ENCODE measurements around the gene PCGF1.

PCGF1 gene

DNA sequence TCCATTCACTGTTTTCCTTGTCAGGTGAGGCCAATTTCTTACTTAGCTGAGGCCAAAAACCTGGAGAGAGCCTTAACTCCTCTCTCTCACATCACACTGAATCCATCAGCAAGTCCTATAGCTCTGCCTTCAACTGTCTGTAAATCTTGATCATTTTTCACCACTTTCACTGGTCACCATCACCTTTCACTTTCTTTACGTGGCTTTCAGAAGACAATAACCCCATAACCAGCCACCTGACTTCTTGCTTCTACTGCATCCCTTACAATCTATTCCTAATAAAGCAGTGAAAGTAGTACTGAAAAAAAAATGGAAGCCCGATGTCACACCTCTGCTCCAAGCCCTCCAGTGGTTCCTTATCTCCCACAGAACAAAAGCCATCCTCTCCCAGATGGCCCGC lies 38.5 kb upstream of the PCGF1 start:
- peaks cover 10% of the 10 kb centered on the region for H3K4me1 ChIP-seq
- no peak overlapping the region for H3K9ac ChIP-seq
- no peak overlapping the region for H2AFZ ChIP-seq
- TF ChIP-seq, protein P1, sequence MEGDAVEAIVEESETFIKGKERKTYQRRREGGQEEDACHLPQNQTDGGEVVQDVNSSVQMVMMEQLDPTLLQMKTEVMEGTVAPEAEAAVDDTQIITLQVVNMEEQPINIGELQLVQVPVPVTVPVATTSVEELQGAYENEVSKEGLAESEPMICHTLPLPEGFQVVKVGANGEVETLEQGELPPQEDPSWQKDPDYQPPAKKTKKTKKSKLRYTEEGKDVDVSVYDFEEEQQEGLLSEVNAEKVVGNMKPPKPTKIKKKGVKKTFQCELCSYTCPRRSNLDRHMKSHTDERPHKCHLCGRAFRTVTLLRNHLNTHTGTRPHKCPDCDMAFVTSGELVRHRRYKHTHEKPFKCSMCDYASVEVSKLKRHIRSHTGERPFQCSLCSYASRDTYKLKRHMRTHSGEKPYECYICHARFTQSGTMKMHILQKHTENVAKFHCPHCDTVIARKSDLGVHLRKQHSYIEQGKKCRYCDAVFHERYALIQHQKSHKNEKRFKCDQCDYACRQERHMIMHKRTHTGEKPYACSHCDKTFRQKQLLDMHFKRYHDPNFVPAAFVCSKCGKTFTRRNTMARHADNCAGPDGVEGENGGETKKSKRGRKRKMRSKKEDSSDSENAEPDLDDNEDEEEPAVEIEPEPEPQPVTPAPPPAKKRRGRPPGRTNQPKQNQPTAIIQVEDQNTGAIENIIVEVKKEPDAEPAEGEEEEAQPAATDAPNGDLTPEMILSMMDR (IDR thresholded peaks at IDR 0.05), result no peak
- no peaks in the 10 kb centered on the region for H3K79me2 ChIP-seq
- no peak overlapping the region for H3K27ac ChIP-seq
- H3K36me3 ChIP-seq (ENCODE audit: control insufficient read depth, insufficient read depth, low read length), result no peaks in the 10 kb centered on the region
- H3K4me2 ChIP-seq (ENCODE audit: low read length), result no peak overlapping the region
- no peak overlapping the region for H3K4me3 ChIP-seq (ENCODE audit: low read depth, low read length)
- H3K9me3 ChIP-seq (ENCODE audit: control insufficient read depth, low read length), result no peaks in the 10 kb centered on the region
- no peaks in the 10 kb centered on the region for H3K27me3 ChIP-seq (ENCODE audit: control insufficient read depth, insufficient read depth, low read length)

DNA sequence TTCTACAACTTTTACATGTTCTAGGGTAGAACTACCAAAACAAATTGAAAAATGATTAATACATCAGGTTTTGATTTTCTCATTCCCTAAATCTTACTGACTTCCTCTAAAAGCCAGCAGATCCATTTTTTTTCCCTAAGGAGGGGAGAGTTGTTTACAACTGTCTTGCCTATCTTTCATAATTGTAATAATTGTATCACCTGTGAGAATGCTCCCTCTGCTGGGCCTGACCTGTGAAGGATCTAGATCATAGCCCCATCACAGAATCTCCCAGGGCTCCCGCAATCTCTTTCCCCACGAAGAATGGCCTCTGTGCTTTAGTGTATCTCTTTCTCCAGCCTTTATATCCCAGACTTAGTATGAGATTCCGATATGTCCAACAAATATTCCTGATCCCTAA lies 37.1 kb upstream of the PCGF1 start:
- H3K27me3 ChIP-seq (ENCODE audit: control insufficient read depth, insufficient read depth, low read length), result no peaks in the 10 kb centered on the region
- peaks cover 4% of the 10 kb centered on the region for H3K4me1 ChIP-seq
- H3K4me3 ChIP-seq (ENCODE audit: low read depth, low read length), result no peak overlapping the region
- H3K36me3 ChIP-seq (ENCODE audit: control insufficient read depth, insufficient read depth, low read length), result no peaks in the 10 kb centered on the region
- H2AFZ ChIP-seq, result no peak overlapping the region
- no peaks in the 10 kb centered on the region for H3K9me3 ChIP-seq (ENCODE audit: control insufficient read depth, low read length)
- H3K27ac ChIP-seq, result no peak overlapping the region
- no peak overlapping the region for H3K4me2 ChIP-seq (ENCODE audit: low read length)
- H3K79me2 ChIP-seq, result no peaks in the 10 kb centered on the region
- H3K9ac ChIP-seq, result no peak overlapping the region
- TF ChIP-seq, protein P1 (IDR thresholded peaks at IDR 0.05), result no peak

GRCh38 chr2:74542978-74543377 lies 35.5 kb upstream of the PCGF1 start:
- Histone ChIP-seq H3K4me1 (no peaks in the 10 kb centered on the region), H3K27ac (no peak overlapping the region), H3K79me2 (no peaks in the 10 kb centered on the region), H3K4me3 (ENCODE audit: low read depth, low read length) (no peak overlapping the region), H3K9me3 (ENCODE audit: control insufficient read depth, low read length) (no peaks in the 10 kb centered on the region), H3K27me3 (ENCODE audit: control insufficient read depth, insufficient read depth, low read length) (no peaks in the 10 kb centered on the region), H3K9ac (no peak overlapping the region), H3K36me3 (ENCODE audit: control insufficient read depth, insufficient read depth, low read length) (no peaks in the 10 kb centered on the region), H2AFZ (no peak overlapping the region), H3K4me2 (ENCODE audit: low read length) (no peak overlapping the region)
- TF ChIP-seq, protein P1 (IDR thresholded peaks at IDR 0.05), result no peak

DNA sequence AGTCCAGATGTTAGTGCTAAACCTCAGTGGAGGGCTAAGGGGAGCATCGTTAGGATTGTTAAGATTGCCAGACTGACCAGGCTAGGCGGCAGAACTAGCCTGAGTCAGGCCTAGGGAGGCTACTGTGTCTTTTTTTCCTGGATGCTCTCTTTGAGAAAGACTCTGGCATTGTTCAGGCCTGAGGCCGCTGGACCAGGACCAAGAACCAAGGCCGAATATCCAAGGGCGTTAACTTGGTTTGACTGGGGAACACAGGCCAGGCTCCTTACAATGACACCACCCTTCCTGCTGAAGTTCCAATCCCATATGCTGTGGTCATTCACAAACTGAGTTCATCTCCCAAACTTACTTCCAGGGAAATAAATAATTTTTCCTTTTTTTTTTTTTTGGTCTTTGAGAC lies 32.8 kb upstream of the PCGF1 start:
- Histone ChIP-seq H3K9ac (no peak overlapping the region), H3K79me2 (no peaks in the 10 kb centered on the region), H3K4me1 (no peaks in the 10 kb centered on the region), H3K36me3 (ENCODE audit: control insufficient read depth, insufficient read depth, low read length) (no peaks in the 10 kb centered on the region), H2AFZ (no peak overlapping the region), H3K27me3 (ENCODE audit: control insufficient read depth, insufficient read depth, low read length) (no peaks in the 10 kb centered on the region), H3K4me3 (ENCODE audit: low read depth, low read length) (no peak overlapping the region), H3K27ac (no peak overlapping the region), H3K4me2 (ENCODE audit: low read length) (no peak overlapping the region), H3K9me3 (ENCODE audit: control insufficient read depth, low read length) (no peaks in the 10 kb centered on the region)
- TF ChIP-seq, protein P1 (IDR thresholded peaks at IDR 0.05), result no peak

DNA sequence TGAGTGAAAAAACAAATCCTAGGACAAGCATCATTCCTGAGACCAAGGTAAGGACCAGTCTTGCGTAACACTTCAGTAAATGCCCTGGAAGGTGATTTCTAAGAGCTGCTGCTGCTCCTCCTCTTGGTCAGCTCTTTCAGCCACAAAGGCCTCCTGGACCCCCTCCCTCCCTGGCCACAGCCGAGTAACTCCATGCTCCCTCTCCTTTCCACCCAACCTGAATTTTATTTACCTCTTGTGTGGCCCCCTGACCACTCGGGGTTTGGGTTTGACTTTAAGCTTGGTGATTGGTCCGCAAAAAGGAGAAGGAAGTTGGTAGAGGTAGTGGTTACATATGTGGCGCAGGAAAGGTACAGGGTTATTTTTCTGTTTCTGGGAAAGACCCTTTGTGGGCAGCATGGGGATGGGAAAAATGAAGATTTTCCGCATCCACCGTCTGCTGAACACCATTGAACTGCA lies 31.4 kb upstream of the PCGF1 start:
- Histone ChIP-seq H2AFZ (no peak overlapping the region), H3K27ac (no peak overlapping the region), H3K4me3 (ENCODE audit: low read depth, low read length) (no peak overlapping the region), H3K27me3 (ENCODE audit: control insufficient read depth, insufficient read depth, low read length) (no peaks in the 10 kb centered on the region), H3K9ac (no peak overlapping the region), H3K4me2 (ENCODE audit: low read length) (no peak overlapping the region), H3K4me1 (no peaks in the 10 kb centered on the region), H3K79me2 (no peaks in the 10 kb centered on the region), H3K9me3 (ENCODE audit: control insufficient read depth, low read length) (no peaks in the 10 kb centered on the region), H3K36me3 (ENCODE audit: control insufficient read depth, insufficient read depth, low read length) (no peaks in the 10 kb centered on the region)
- TF ChIP-seq, protein P1 (IDR thresholded peaks at IDR 0.05), result no peak
